ENCODE data around the gene SLC4A5.
"Not testable (repeated sequence)": the region's sequence is repeated elsewhere in the genome, so short reads cannot be mapped to it uniquely, and the experiment has no call there.

Gene SLC4A5

GRCh38 chr2:74198461-74199274, 144.5 kb downstream of the SLC4A5 start, which contains the start of gene MTHFD2:
TSS of gene MTHFD2 (plus strand) at chr2:74198615. CDS start at chr2:74198642, 27 bp downstream.
- DNase-seq (ENCODE audit: low read depth in 2 of 2) = peak; percentile 84 to 85

GRCh38 chr2:74198023-74198460, 145.2 kb downstream of the SLC4A5 start:
- DNase-seq (ENCODE audit: low read depth in 2 of 2) = no peak

GRCh38 chr2:74197049-74197448, 146.2 kb downstream of the SLC4A5 start:
- no peak for DNase-seq (ENCODE audit: low read depth in 2 of 2)

GRCh38 chr2:74194799-74195198, 148.4 kb downstream of the SLC4A5 start:
- no peak for DNase-seq (ENCODE audit: low read depth in 2 of 2)

- DNase-seq (ENCODE audit: low read depth in 2 of 2) = no peak
Observed at GRCh38 chr2:74191596-74192380, 151.4 kb downstream of the SLC4A5 start.

- no peak for DNase-seq (ENCODE audit: low read depth in 2 of 2)
Observed at GRCh38 chr2:74188696-74189095, 154.5 kb downstream of the SLC4A5 start.

- DNase-seq (ENCODE audit: low read depth in 2 of 2) = no peak
Observed at GRCh38 chr2:74188018-74188601, 155.1 kb downstream of the SLC4A5 start.

GRCh38 chr2:74186706-74187105, 156.5 kb downstream of the SLC4A5 start:
- DNase-seq (ENCODE audit: low read depth in 2 of 2) = not testable (repeated sequence)

- DNase-seq (ENCODE audit: low read depth in 2 of 2) = no peak
Observed at GRCh38 chr2:74186038-74186437, 157.2 kb downstream of the SLC4A5 start.

GRCh38 chr2:74183878-74184277, 159.3 kb downstream of the SLC4A5 start:
- DNase-seq (ENCODE audit: low read depth in 2 of 2) = no peak

GRCh38 chr2:74181739-74182138, 161.5 kb downstream of the SLC4A5 start:
- no peak for DNase-seq (ENCODE audit: low read depth in 2 of 2)

GRCh38 chr2:74179063-74179865, 164.0 kb downstream of the SLC4A5 start:
- DNase-seq (ENCODE audit: low read depth in 2 of 2) = no peak

GRCh38 chr2:74178211-74179062, 164.8 kb downstream of the SLC4A5 start, which contains the start of gene MOB1A:
TSS of gene MOB1A (minus strand) at chr2:74178879. CDS start at chr2:74178674, 205 bp downstream.
- peak; percentile 95 to 96 for DNase-seq (ENCODE audit: low read depth in 2 of 2)

- no peak for DNase-seq (ENCODE audit: low read depth in 2 of 2)
Observed at GRCh38 chr2:74177696-74178095, 165.5 kb downstream of the SLC4A5 start.

- no peak for DNase-seq (ENCODE audit: low read depth in 2 of 2)
Observed at GRCh38 chr2:74174909-74175308, 168.3 kb downstream of the SLC4A5 start.

- no peak for DNase-seq (ENCODE audit: low read depth in 2 of 2)
Observed at GRCh38 chr2:74168739-74169138, 174.5 kb downstream of the SLC4A5 start.
